NCI-H774 (cell line): Measurements from ENCODE around the gene ANKS1B.
"Not testable (repeated sequence)": the region's sequence is repeated elsewhere in the genome, so short reads cannot be mapped to it uniquely, and the experiment has no call there.

Source experiments
- DNase-seq: peaks from one replicate; lab custom pipeline; 2025; lab: John Stamatoyannopoulos, UW

ANKS1B gene

DNA sequence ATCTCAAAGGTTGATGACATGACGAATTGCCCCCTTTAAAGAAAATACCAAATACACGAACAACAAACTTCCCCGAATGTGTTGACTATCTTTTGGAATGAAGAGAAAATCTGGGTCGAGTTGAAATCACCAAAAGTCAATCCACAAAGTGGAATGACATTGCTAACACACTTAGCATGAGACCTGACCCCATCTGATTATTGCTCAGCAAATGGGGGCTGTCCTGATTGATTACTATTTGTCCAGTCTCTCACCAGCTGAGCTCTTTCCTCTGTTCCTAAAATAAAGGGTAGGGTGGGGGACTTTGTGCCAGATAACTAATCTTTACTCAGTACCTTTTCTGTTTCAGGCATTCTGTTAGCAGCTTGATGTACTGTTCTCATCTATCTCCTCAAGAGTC is 1116.2 kb downstream of the ANKS1B start:
- DNase-seq = no peak

DNA sequence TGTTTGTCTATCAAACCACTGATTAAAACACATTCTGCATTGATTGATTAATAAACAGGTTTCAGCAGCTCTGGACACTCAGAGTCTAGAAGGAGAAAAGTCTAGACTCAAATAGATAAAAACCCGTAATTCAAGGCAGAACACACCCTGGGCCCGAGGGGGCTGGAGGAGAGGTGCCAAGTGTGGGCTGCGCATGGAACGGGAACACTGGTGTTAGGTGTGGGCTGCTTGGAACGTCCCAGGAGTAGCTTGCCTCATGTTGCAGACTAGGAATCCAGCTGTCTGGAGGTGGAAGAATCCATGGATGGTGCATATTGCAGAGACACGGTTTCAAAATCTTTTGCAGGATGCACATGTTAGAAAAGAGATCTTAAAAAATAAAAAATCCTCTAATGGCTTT is 1116.7 kb downstream of the ANKS1B start:
- DNase-seq = no peak

DNA sequence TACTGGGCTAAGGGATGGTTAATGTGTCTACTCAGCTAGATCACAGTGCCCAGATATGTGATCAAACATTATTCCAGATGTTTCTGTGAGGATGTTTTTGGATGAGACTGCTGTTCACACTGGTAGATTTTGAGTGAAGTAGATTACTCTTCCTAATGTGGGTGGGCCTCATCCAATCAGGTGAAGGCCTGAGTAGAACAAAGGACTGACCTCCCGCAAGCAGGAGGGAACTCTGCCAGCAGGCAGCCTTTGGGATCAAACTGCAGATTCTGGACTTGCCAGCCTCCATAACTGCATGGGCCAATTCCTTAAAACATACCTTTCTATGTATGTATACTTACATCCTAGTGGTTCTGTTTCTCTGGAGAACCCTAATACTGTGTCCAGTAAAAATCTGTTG is 1120.4 kb downstream of the ANKS1B start:
- no peak for DNase-seq

DNA sequence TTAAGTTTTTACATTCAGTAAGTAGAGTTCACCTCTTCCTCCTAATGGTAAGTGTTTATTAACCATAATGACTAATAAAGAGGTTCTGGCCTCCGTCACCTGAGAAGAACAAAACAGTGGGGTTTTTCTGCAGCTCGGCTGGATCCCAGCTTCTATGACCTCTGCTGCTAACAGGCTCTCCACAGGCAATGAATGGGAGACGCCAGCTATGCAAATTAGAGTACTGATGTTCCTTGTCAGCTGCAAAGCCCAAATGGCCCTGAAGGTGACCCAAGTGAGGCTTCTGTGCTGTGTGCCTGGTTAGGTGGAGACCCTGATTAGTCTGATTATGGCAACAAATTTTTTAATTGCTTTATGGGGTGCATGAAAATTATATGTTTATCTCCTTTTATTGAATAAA is 1121.6 kb downstream of the ANKS1B start:
- no peak for DNase-seq

DNA sequence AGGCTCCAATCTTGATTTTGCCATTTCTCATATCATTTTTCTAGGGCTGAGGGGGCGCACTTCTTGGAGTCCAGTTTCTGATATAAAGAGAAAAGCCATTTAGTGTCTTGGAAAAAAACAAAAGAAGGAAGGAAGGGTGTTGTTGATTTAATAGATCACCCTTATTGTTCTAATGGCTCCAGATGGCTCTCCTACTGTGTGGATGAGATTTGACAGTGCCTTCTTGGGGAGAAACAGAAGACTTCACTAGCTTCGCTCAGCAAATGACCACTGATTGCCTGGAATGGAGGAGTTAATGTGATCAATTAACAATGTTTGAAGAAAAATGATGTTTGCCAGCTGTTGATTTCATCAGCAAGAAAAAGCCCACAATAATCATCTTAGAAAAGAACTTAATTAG is 1123.5 kb downstream of the ANKS1B start:
- DNase-seq = no peak

DNA sequence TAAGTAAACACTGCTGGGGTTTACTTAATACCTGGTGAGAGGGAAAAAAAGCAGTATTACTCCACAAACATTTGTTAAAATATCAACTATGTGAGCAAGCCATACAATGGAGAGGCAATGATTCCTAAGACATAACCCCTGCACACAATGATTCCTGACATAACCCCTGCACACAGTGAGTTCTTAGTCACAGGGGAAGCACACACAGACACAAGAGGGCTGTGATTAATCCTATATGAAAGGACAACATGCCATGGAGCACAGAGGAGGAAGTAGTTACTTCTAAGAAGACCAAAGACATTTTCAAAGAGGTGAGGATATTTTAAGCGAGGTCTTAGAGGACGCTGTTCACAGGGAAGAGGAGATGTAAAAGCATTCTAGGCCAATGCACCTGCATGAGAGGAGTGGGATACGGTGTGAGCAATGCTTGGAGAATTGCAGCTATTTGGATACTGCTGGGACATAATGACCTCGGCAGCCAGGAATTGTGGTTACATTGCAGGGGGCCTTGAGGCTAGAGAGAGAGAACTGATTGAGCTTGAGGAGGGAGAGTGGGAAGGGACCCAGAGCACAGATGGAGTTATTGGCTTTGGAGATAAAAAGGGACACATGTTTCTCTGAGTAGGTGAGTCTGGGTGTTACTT is 1127.7 kb downstream of the ANKS1B start:
- no peak for DNase-seq

DNA sequence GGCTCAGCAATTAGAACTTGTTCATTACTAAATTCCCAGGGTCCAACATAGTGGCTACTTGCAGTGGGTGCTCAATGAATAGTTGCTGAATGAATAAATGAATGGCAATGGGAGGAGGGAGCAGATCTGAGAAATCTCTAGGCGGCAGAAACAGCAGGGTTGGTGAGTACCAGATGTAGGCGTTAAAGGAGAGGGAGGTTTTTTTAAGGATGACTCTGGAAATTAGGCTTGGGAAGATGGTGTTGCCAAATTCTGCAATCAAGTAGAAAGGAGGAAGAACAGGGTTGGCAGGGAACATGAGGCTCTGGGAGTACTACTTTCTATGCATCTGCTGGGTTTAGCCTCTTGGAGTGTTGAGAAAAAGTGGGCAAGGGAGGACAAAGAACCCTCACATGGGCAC is 1132.6 kb downstream of the ANKS1B start:
- no peak for DNase-seq

DNA sequence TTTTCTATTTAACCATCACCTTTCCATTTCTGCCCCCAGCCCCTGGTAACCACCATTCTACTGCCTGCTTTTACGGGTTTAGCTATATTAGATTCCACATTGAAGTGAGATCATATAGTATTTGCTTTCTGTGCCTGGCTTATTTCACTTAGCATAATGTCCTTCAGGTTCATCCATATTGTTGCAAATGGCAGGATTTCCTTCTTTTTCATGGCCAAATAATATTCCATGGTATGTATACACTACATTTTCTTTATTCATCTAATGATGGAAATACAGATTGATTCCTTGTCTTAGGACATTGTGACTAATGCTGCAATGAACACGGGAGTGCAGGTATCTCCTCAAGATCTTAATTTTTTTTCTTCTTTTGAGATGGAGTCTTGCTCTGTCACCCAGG is 1137.5 kb downstream of the ANKS1B start:
- DNase-seq = no peak

DNA sequence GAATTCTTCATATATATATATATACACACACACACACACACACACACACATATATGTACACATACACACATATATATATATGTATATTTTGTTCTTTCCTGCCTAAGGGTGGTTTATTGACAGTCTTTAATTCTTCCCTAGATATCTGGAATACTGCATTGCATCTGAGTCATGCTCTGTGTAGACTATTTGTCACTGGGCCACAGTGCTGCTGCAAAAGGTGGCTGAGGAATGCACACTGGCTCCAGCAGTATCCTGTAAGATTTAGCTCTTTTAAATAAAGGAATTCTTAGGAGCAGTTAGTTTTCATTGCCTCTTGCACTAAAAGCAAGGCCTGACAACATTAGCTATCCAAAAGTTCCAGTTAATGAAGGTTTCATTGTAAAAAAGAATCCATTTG is 1138.8 kb downstream of the ANKS1B start:
- DNase-seq = no peak

DNA sequence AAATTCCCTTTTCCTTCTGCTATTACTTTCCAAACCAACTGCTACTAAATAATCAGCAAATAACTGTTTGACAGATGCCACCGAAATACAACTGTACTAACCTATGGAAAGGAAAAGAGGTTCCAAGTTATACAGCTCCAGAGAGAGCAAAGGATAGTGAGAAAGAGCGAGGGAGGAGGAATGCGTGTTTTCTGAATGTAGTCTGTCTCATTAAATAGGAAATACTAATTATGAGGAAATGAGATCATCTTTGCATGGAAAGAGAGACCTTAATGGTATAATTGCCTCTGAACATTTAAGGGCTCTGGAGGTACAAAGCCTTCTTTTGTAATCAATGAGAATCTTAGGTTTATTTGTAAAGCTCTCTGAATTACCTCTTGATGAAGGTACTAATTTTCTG is 1144.4 kb downstream of the ANKS1B start:
- DNase-seq = no peak

DNA sequence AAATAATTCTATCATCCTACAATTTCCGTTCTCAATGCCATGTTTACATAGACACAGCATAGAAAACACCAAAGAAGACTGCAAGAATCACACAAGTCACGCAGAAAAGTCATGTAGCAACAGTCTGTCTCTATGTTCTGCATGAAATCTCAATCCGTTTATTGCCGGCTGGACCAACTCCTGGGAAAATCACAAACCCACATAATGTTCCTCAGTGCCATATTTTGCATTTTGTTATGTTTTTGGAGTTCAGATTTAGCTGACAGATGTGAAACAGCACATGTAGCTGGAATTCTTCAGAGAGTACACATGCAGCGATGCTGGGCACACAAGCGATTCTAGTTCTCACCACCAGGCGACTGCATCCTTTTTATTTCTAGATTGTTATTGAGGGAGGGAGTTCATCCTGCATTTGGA is 1146.5 kb downstream of the ANKS1B start:
- no peak for DNase-seq

DNA sequence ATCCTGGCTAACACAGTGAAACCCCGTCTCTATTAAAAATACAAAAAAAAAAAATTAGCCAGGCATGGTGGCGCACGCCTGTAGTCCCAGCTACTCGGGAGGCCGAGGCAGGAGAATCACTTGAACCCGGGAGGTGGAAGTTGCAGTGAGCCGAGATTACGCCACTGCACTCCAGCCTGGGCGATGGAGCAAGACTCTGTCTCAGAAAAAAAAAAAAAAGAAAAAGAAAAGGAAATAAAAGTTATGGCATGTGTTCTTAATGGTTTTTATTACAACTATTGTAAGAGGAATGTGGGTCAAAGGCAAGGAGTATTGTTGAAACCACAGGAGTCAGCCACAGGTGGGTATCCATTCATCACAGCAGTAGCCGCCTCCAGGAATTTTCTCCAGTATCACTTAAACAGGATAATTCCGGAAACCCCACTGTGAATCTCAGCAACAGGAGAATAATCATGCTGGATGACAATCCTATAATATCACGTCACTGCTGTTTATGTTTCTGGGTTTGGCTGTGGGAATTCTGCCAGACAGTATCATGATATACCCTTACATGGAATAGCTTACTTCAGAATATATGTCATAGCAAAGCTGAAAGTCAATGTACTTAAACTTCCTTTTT is 1147.5 kb downstream of the ANKS1B start:
- DNase-seq = not testable (repeated sequence)

DNA sequence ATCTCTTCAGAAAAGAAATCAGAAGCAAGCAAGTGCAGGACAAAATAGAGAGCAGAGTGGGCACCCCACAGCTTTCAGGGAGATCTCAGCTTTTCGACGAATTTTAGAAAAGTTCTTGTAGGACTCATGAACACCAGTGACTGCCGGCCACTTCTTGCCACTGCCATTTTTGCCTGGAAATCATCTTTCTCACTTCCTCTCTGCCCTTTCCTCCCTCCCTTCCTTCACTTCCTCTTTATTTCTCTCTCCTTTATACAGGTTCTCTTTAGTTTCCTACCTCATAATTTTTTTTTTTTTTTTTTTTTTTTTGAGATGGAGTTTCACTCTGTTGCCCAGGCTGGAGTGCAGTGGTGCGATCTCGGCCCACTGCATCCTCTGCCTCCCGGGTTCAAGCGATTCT is 1154.1 kb downstream of the ANKS1B start:
- DNase-seq = no peak

DNA sequence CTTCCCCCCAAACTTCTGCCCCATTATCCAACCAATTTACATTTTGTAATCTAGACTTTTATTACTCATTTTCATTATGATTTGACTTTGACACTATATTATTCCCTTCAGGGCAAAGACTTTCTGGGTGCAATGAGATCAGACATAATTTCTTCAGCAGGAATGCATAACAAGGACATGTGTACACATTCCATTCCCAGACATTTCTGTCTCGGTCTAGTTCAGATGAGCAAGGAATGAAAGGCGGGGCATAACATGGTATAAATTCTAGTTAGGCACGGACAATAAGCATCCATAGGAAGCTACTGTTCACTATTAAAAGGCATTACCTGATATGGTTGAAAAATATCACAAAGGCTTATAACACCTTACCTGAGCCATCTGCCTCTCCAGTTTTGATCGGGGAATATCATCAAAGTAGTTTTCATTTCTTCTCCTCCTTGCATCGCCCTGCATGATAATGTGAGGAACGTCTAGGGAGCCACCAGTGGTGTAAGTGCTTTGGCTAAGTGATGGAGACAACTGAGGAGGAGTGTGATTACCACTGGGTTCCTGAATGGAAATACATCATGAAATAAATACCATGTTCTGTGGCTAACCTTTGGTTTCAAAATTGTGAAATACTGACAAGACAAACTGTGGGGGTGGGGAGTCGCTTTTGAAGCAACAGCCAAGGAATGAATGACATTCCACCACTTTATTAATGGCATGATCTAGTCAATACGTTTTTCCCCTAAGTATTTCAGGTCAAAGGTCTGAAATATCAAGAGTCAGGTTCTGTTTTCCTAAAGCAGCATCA is 1155.7 kb downstream of the ANKS1B start:
- DNase-seq = no peak

DNA sequence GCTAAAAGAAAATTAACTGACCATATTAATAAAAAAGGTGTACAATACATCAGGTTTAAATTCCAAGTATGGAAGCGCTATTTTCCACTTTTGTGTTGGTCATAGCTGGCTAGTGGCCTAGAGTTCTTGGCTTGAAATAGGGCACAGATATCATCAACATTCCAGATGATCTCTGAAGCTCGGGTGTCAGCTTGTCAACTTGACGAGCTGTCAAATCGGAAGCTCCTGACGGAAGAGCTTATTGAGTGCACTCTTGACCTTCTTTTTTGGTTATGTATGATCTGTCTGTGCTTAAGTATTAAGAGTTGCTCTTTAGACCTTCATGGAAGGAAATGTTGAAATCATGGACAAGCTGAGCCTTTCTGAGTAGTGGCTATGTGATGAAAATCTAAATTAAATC is 1161.7 kb downstream of the ANKS1B start:
- no peak for DNase-seq

DNA sequence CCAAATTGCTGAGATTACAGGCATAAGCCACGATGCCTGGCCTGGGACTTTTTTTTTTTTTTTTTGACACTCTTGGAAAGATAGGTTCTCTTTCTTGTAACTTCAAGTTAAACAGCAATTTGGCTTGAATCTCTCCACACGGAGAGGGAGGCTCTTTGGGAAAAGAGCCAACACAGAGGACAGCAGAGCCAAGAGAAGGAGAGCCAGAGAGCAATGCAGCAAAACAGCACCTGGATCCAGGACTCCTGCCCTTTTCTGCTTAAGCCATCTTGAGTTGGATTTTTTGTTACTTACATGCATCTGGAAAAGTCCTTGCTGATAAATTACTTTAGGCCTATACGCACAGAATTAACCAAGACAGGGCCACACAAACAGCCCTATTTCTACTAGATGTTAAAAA is 1162.9 kb downstream of the ANKS1B start:
- no peak for DNase-seq

DNA sequence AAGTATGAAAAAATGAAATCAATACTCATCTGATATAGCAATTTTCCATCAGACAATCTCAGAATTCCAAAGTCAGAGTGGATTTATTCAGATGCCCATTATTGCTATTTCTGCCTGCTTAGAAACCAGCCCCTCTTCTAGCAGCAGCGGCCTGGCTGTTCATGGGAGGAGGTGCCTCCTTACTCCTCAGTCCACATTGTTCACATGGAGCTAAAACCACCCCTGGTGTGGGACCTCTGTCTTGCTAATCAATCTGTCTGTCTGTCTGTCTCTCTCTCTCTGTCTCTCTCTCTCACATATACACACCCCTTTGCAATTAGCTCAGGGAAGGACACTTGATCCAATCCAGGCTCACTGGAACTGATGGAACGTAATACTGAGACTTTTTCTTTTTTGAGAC is 1163.5 kb downstream of the ANKS1B start:
- no peak for DNase-seq

DNA sequence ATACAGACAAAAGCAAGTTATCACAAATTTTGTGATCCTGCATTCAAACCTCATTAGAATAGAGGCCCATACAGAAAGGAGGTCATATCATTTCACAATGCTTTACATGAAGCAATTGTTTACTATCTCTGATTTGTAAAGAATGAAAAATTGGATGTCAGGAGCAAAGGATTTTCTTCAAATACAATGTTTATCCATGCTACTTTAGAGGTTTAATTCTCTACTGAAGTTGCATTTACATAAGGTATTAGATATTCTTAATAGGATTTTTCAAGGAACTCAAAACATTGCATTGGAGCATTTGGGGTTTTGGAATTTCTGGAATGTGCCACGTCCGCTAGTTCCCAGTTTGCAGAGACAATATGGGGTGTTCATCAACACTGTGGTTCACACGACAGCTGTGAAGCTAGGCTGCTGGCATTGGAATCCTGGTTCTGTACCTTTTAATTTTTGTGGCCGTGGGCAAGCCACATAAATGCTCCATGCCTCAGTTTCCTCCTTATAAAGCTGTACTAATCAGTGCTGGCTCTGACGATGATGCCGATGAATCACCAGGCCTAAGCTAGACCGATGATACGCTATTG is 1164.8 kb downstream of the ANKS1B start:
- no peak for DNase-seq

DNA sequence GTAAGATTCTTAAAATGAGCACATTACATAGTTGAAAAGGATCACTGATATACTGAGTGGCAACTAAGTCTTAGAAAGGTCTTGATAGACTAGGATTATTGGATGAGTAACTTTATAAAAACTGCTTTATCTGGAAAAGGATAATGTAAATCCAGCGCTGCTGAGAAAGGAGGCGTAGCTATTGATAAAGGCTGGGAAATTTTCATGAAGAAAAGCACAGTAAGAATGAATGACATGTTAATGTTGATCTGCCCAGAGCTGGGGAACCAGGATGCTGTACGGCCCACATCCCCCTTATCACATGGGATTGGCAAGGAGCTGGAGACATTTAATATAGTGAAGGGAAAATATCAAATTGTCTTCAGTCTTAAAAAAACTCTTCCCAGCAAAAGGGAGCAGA is 1165.7 kb downstream of the ANKS1B start:
- DNase-seq = no peak

DNA sequence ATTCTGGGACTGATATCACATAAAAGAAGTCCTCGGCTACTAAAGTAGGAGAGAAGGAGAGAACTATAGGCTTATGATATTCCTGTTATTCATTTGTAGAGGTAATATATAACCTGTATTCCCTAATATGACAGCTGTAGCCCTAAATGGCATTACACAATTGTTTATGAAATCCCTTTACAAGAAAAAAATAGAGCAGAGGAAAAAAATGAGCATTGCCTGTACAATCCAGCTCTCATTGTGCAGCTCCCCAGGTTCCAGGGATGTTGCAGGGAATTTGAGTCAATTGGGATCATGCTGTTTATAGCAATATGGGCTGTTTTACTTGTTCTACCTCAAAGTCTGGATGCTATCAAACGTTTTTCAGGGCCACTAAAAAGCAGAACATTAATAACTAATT is 1166.5 kb downstream of the ANKS1B start:
- no peak for DNase-seq

DNA sequence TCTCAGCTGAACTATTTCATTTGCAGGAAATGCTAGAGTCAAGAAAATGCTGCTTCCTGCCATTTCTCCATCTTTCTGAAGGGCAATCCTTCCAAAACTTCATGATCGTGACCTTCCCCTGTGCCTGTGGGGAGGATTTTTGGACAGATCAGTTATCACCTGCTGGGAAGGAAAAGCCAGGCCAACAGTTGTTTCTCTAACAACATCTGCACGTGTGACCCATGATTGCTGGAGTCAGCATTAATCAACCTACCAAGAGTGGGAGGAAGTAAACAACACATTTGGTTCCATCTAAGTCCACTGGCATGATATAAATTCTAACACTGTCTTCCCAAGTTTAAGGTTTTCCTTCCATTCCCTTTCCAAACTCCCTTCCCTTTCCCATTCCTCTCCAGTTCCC is 1167.0 kb downstream of the ANKS1B start:
- no peak for DNase-seq

DNA sequence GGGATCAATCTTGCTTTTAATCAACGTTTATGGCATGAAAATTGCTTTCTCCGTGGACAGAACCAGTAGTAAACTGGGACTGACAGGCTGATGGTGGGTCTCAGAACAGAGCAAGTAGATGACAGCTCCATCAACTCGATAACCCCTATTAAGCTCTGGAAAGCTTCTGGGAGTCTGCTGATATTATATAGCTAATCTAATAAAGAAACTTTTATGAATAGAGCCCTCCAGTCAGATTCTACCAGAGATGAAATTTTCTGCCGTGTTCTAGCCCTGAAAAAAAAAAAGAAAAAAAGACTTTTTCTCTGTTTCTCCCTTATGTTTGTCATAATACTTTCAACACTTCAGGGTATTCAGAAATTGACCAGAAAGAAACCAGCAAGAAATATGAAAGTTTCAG is 1168.0 kb downstream of the ANKS1B start:
- DNase-seq = no peak

DNA sequence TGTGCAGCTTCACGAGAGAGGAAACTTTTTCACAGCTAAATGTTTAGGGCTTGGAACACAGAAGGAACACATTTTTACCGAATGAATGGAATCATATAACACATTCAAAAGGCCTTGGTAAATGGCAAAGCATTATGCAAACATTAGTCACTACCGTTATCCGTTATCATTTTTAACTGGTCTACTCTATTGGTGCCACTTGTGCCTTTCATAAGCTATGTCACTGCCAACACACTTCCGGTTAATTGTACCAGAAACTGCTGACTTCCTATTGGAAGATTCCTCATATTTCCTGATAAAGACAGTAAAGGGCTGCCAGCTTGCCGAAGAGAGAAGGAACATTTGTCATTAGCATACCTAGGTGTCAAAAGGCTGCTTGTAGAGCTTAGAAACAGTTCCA is 1170.5 kb downstream of the ANKS1B start:
- DNase-seq = no peak
